T-helper 17 cell (primary cell): Measurements from ENCODE around the gene LRRC61. TPM values are rescaled to one million over a fixed set of nuclear protein-coding genes. Genes with fewer than 3 reads are reported as not detected.

Experiments
- ATAC-seq: fragments of 150-1000 bp; cut with Tn5 transposase; 2 replicates; pipeline ENCODE4 v1.10.0; 2021; ENCODE audit warnings: mild to moderate bottlenecking, moderate library complexity
- DNase-seq, 3 donors: peaks; one replicate each; pipeline versions ENCODE4 v3.0.0 to v3.0.0-alpha.2; 2020 to 2021
- H3K9me3 ChIP-seq: one replicate; pipeline ENCODE4 v1.7.0; 2013; ENCODE audit warnings: low read length, mild to moderate bottlenecking; ENCODE audit not compliant: control insufficient read depth, poor library complexity, severe bottlenecking
- H3K27ac Mint-ChIP-seq: one replicate; pipeline ENCODE4 v1.8.0; 2022; ENCODE audit warnings: mild to moderate bottlenecking, moderate library complexity, mixed read lengths
- H3K27me3 Mint-ChIP-seq: one replicate; pipeline ENCODE4 v1.8.0; 2022; ENCODE audit warnings: mixed read lengths
- H3K36me3 Mint-ChIP-seq: one replicate; pipeline ENCODE4 v1.8.0; 2022; ENCODE audit warnings: low read depth, mixed read lengths
- H3K4me1 Mint-ChIP-seq: one replicate; pipeline ENCODE4 v1.8.0; 2022; ENCODE audit warnings: mild to moderate bottlenecking, mixed read lengths
- H3K4me3 Mint-ChIP-seq: one replicate; pipeline ENCODE4 v1.8.0; 2022; ENCODE audit warnings: mild to moderate bottlenecking, moderate library complexity, mixed read lengths
- total RNA-seq, 4 donors: library from RNA in 2 of 4; stranded (reverse) in 2 of 4; gene quantifications; one replicate each; pipeline ENCODE4 v1.2.3 and lab custom pipeline; 2022 to 2026

LRRC61 gene
- total RNA-seq, 2 donors from 2014 or later = 6.4 to 6.9 TPM

GRCh38 chr7:150376560-150376959 lies 53.4 kb downstream of the LRRC61 start:
- peak overlapping the region; percentile 76 for H3K27ac Mint-ChIP-seq

GRCh38 chr7:150377196-150377595 lies 54.0 kb downstream of the LRRC61 start:
- Mint-ChIP-seq H3K4me3 (no peak overlapping the region), H3K27ac (peak overlapping the region; percentile 87), H3K4me1 (peaks cover 34% of the 10 kb centered on the region), H3K27me3 (no peaks in the 10 kb centered on the region), H3K36me3 (no peaks in the 10 kb centered on the region)
- H3K9me3 ChIP-seq = no peaks in the 10 kb centered on the region
- ATAC-seq (no peak), DNase-seq (no peak)

More at GRCh38 chr7:150376560-150376959, 53.4 kb downstream of the LRRC61 start:
- Mint-ChIP-seq H3K4me3 (no peak overlapping the region), H3K27me3 (no peaks in the 10 kb centered on the region), H3K36me3 (no peaks in the 10 kb centered on the region), H3K4me1 (peaks cover 34% of the 10 kb centered on the region)
- ATAC-seq = no peak
- DNase-seq = no peak
- H3K9me3 ChIP-seq = no peaks in the 10 kb centered on the region

- DNase-seq (no peak), ATAC-seq (no peak)
- Mint-ChIP-seq H3K27me3 (no peaks in the 10 kb centered on the region), H3K4me3 (no peak overlapping the region), H3K36me3 (no peaks in the 10 kb centered on the region), H3K27ac (peak overlapping the region; percentile 87), H3K4me1 (peaks cover 34% of the 10 kb centered on the region)
- H3K9me3 ChIP-seq = no peaks in the 10 kb centered on the region
Observed at GRCh38 chr7:150377635-150378034, 54.5 kb downstream of the LRRC61 start.

- ATAC-seq = no peak
- peak in 1 of 3 donors; percentile 25 for DNase-seq
- peaks cover 36% of the 10 kb centered on the region for H3K4me1 Mint-ChIP-seq
- H3K4me3 Mint-ChIP-seq = peak overlapping the region; percentile 86
- H3K9me3 ChIP-seq = no peaks in the 10 kb centered on the region
- peak overlapping the region; percentile 87 for H3K27ac Mint-ChIP-seq
- no peaks in the 10 kb centered on the region for H3K36me3 Mint-ChIP-seq
- H3K27me3 Mint-ChIP-seq = no peaks in the 10 kb centered on the region
Observed at GRCh38 chr7:150378115-150378852, 55.1 kb downstream of the LRRC61 start.

GRCh38 chr7:150378853-150379440 lies 55.8 kb downstream of the LRRC61 start, which contains the start of gene ZNF775:
TSS of gene ZNF775 (plus strand) at chr7:150379330. CDS start at chr7:150388471, 9,141 bp downstream.
- Mint-ChIP-seq H3K36me3 (no peaks in the 10 kb centered on the region), H3K27me3 (no peaks in the 10 kb centered on the region), H3K4me3 (peak within 1 kb of the TSS; percentile 96), H3K4me1 (peaks cover 36% of the 10 kb centered on the region), H3K27ac (peak within 1 kb of the TSS; percentile 87)
- DNase-seq = peak; percentile 88 to 94 (median 91)
- ATAC-seq = peak; percentile 99
- no peaks in the 10 kb centered on the region for H3K9me3 ChIP-seq

GRCh38 chr7:150379441-150380379 lies 56.6 kb downstream of the LRRC61 start:
- Mint-ChIP-seq H3K4me3 (peak overlapping the region; percentile 96), H3K27me3 (no peaks in the 10 kb centered on the region), H3K4me1 (peaks cover 32% of the 10 kb centered on the region), H3K36me3 (no peaks in the 10 kb centered on the region), H3K27ac (peak overlapping the region; percentile 85)
- no peak for DNase-seq
- no peaks in the 10 kb centered on the region for H3K9me3 ChIP-seq
- no peak for ATAC-seq

- DNase-seq (no peak), ATAC-seq (no peak)
- peak overlapping the region; percentile 85 for H3K27ac Mint-ChIP-seq
- peaks cover 32% of the 10 kb centered on the region for H3K4me1 Mint-ChIP-seq
- H3K27me3 Mint-ChIP-seq = no peaks in the 10 kb centered on the region
- H3K4me3 Mint-ChIP-seq = peak overlapping the region; percentile 96
- H3K9me3 ChIP-seq = no peaks in the 10 kb centered on the region
- H3K36me3 Mint-ChIP-seq = no peaks in the 10 kb centered on the region
Observed at GRCh38 chr7:150380463-150380862, 57.3 kb downstream of the LRRC61 start.

GRCh38 chr7:150381096-150381495 lies 57.9 kb downstream of the LRRC61 start:
- no peaks in the 10 kb centered on the region for H3K9me3 ChIP-seq
- Mint-ChIP-seq H3K36me3 (no peaks in the 10 kb centered on the region), H3K27me3 (no peaks in the 10 kb centered on the region), H3K4me1 (peaks cover 27% of the 10 kb centered on the region), H3K27ac (no peak overlapping the region), H3K4me3 (no peak overlapping the region)
- DNase-seq = no peak
- no peak for ATAC-seq

GRCh38 chr7:150381785-150382122 lies 58.6 kb downstream of the LRRC61 start:
- H3K27me3 Mint-ChIP-seq = no peaks in the 10 kb centered on the region
- no peaks in the 10 kb centered on the region for H3K36me3 Mint-ChIP-seq
- no peak overlapping the region for H3K27ac Mint-ChIP-seq
- ATAC-seq (no peak), DNase-seq (no peak)
- H3K9me3 ChIP-seq = no peaks in the 10 kb centered on the region
- no peak overlapping the region for H3K4me3 Mint-ChIP-seq
- H3K4me1 Mint-ChIP-seq = peaks cover 22% of the 10 kb centered on the region

GRCh38 chr7:150382123-150382843 lies 59.1 kb downstream of the LRRC61 start:
- DNase-seq (no peak), ATAC-seq (no peak)
- Mint-ChIP-seq H3K4me3 (no peak overlapping the region), H3K4me1 (peaks cover 22% of the 10 kb centered on the region), H3K27ac (no peak overlapping the region), H3K36me3 (no peaks in the 10 kb centered on the region), H3K27me3 (no peaks in the 10 kb centered on the region)
- no peaks in the 10 kb centered on the region for H3K9me3 ChIP-seq

- ATAC-seq (no peak), DNase-seq (no peak)
- Mint-ChIP-seq H3K4me1 (peaks cover 18% of the 10 kb centered on the region), H3K36me3 (no peaks in the 10 kb centered on the region), H3K27ac (no peak overlapping the region), H3K27me3 (no peaks in the 10 kb centered on the region), H3K4me3 (no peak overlapping the region)
- H3K9me3 ChIP-seq = no peaks in the 10 kb centered on the region
Observed at GRCh38 chr7:150382844-150383225, 59.7 kb downstream of the LRRC61 start.

GRCh38 chr7:150383710-150384397 lies 60.7 kb downstream of the LRRC61 start:
- no peak overlapping the region for H3K27ac Mint-ChIP-seq
- no peak overlapping the region for H3K4me3 Mint-ChIP-seq
- H3K4me1 Mint-ChIP-seq = peaks cover 15% of the 10 kb centered on the region
- H3K9me3 ChIP-seq = no peaks in the 10 kb centered on the region
- H3K27me3 Mint-ChIP-seq = no peaks in the 10 kb centered on the region
- ATAC-seq = no peak
- DNase-seq = no peak
- H3K36me3 Mint-ChIP-seq = no peaks in the 10 kb centered on the region
